ENCODE measurements around the gene PLEKHA6.
"Not testable (repeated sequence)": the region's sequence is repeated elsewhere in the genome, so short reads cannot be mapped to it uniquely, and the experiment has no call there.

PLEKHA6 gene

DNA sequence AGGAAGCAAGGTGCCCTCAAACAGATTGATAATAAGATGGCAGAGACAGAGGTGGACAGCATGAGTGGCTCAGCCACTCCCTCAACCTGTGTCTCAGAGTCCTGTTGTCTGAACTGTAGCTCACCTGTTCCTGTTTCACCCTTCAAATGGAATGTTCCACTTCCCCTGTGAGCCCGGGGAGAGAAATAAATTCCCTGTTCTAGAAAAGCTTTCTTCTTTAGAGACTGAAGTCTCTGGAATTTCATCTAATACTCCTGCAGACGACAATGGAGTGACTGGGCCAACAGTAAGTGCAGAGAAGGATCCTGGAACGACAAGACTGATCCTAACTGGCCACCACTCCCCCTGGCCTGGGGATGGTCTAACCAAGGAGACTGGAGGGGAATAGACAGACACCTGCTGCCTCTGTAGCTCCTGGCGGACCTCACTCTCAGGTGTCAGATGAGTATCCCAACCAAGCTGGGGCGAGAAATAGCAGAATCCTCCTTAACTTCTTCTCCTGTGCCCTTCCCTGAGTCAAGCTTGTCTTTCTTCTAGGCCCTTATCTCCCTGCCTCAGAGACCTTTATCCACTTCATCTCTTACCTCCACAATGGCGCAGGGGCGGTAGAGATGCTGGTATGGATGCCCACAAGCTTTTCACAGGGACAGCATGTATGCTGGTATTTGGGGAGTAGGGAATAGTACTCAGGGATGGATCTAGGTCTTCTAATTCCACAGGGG lies 45.4 kb downstream of the PLEKHA6 start:
- no peak for DNase-seq (ENCODE audit: low read depth in 3 of 3, low spot score in 1 of 3)

DNA sequence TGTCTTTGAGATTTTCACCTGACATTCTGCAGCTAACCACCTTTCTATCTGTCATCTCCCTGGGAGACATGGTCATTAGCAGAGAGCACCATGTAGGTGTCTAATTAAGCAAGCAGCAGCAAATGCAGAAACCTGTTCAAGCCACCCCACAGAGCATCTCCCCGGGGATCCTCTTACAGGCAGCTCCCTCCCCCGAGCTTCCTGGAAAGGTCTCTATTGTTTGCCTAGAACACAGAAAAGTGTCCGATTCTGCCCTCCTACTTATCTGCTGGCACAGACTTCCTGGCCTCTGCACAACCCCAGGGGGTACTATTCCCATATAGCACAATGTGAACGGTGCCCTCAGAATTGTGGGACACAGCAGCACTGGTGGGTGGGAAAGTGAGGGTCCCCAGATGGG lies 46.1 kb downstream of the PLEKHA6 start:
- no peak for DNase-seq (ENCODE audit: low read depth in 3 of 3, low spot score in 1 of 3)

DNA sequence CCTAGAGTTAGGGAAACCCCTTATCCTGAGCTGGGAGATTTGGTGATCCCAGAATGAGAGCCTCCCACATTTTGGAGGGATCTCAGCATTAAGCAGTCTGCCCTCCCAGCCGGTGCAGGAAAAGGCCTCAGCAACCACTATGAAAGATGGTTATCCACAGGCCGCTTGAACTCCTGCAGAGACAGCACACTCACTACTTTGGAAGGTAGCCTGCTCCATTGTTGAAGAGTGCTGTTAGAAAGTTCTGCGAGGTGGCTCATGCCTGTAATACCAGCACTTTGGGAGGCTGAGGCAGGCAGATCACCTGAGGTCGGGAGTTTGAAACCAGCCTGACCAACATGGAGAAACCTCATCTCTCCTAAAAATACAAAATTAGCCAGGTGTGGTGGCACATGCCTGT lies 48.8 kb downstream of the PLEKHA6 start:
- DNase-seq (ENCODE audit: low read depth in 3 of 3, low spot score in 1 of 3), result not testable (repeated sequence)

DNA sequence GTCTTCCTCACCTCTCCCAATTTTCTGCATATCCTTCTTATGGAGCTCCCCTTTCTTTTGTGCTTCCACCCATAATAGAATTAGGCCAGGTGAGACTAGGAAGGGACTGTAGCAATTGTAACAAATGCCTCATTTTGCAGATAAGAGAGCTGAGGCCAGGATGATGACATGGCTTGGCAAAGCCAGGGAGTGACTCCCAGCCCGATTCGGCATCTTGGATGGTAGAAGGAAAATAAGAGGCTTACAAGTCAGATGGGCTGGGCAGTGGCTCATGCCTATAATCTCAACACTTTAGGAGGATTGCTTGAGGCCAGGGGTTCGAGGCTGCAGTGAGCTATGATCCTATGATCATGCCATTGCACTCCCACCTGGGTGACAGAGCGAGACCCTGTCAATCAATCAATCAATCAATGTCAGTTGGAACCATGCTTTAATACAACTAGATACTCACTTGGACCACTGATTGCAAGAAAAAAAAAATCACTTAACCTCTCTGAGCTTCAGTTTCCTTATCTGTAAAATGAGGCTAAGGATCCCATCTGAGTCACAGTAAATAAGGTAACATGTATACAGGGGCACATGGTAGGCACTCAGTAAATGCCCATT lies 51.6 kb downstream of the PLEKHA6 start:
- DNase-seq (ENCODE audit: low read depth in 3 of 3, low spot score in 1 of 3), result no peak

- no peak for DNase-seq (ENCODE audit: low read depth in 3 of 3, low spot score in 1 of 3)
Observed at GRCh38 chr1:204307334-204307883, 52.3 kb downstream of the PLEKHA6 start.

DNA sequence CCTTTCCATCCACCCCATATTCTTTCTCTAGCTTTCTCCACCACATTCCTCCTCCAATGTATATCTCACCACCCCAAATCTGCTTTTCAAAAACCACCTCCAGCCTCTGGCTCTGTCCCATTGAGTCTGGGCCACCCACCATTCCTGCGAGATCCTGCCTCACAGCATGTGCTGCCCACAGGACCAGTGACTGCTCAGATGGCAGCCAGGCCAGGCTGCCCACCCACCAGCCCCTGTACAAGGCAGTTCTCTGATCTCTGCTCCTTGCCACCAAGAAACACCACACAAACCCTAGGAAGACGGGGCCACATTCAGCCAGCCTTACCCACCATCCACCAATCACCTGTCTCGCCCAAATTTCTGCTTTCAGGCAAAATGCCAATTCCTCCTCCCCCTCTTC lies 53.7 kb downstream of the PLEKHA6 start:
- DNase-seq (ENCODE audit: low read depth in 3 of 3, low spot score in 1 of 3), result no peak

- DNase-seq (ENCODE audit: low read depth in 3 of 3, low spot score in 1 of 3), result no peak
Observed at GRCh38 chr1:204304067-204304466, 55.7 kb downstream of the PLEKHA6 start.

- DNase-seq (ENCODE audit: low read depth in 3 of 3, low spot score in 1 of 3), result no peak
Observed at GRCh38 chr1:204302769-204303168, 57.0 kb downstream of the PLEKHA6 start.

DNA sequence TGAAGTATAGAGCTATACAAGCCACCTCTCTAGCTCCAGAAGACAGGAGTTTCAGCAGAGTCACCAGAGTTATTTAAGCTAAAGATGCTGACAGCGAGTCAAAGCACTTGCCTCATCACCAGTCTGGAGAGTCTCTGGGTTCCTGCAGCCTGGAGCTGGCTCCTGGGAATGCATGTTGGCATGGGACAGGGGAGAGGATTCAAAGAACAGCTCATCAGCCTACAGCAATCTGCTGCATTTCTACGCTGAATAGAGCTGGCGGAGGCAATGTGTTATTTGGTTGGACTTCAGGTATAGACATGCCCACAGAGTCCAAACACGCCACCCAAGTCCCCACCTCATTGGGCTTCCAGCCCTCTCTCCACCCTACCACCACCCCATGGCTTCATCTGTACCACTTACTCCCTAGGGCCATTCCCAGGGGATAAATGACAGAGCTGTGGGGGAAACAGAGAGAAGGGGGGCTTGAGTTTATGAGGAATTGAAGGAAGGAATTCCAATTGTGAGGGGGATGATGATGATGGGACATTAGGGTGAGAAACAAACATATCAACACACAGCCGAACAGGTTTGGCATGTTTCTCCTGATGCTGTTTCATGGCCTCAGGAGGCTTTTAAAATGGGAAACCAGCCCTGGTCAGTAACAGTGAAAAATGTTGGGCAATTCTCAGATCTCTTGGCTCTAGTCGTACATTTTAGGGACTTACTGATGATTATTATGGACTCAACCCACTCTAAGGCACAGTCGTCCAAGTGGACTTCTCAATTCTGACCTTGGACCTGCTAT lies 58.4 kb downstream of the PLEKHA6 start:
- no peak for DNase-seq (ENCODE audit: low read depth in 3 of 3, low spot score in 1 of 3)

DNA sequence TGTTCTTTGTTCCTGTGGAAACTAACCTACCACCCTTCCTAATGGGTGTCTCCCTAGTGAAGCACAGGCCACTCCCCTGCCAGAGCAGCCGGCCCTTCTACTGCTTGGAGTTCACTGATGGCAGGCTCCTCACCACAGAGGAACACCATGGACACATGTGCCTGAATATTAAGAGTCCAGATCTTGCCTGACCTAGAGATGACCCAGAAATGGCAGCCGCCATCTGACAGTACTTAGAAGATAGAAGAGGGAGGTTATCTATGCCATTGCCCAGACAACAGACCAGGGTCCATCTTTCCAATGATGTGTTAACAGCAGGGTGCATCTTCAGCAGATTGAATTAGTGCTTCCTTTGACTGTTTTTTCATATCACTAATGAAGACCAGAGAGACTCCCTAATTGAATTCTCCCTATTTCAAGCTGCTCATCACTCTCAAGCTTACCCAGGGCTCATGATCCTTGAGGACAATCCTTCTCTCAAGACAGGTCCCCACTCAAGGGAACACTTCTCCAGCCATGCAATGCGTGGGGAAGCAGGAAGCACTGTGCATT lies 59.8 kb downstream of the PLEKHA6 start:
- no peak for DNase-seq (ENCODE audit: low read depth in 3 of 3, low spot score in 1 of 3)

- DNase-seq (ENCODE audit: low read depth in 3 of 3, low spot score in 1 of 3), result no peak
Observed at GRCh38 chr1:204296431-204296988, 63.2 kb downstream of the PLEKHA6 start.

DNA sequence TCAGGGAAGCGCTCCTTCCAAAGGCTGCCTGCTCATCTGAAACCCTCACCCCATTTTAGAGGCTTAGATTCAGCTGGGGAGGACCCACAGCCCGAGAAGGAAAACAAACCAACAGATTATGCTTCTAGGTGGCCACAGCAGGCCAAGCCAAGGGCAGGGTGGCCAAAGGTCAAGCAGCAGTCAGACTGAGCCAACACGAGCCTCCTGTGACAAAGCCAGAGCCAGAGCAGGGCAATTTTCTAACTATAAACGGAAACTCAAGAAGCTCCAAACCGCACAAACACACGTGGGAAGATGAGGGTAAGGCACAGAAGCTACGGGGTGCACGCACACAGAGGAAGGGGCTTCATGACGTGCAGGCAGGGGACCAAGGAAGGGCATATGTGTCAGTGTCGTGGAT lies 64.1 kb downstream of the PLEKHA6 start:
- DNase-seq (ENCODE audit: low read depth in 3 of 3, low spot score in 1 of 3), result no peak

GRCh38 chr1:204294357-204294756 lies 65.4 kb downstream of the PLEKHA6 start:
- DNase-seq (ENCODE audit: low read depth in 3 of 3, low spot score in 1 of 3), result no peak

DNA sequence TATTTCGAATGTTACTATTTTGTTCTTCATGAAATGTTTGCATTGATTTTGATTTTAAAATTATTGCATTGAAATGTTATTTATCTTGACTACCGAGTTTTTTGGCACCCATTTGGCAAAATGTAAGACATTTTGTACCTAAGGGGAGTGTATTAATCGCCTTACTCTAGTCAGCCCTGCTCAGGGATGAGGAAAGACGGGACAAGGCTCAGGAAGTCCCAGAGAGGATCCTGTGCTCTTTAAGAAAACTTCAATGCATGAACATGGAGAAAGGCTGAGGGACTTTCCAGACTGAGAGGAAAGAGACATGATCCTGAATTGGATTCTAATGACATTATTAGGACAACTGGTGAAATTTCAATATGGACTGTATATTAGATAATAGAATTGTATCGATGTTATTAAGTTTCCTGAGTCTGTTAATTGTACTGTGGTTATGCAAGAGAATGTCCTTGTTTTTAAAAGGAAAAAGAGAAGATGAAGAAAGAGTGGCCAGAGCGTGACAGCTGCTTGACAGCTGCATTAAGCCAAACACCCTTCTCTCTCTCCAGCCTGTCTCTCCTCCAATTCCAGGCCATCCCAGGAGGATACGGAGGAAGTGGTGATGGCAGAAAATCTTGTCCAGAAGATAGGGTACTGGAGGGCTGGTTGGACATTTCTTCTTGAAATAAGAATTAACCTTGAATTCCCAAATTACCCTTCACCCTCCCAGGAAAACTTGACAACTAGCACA lies 66.0 kb downstream of the PLEKHA6 start:
- no peak for DNase-seq (ENCODE audit: low read depth in 3 of 3, low spot score in 1 of 3)

GRCh38 chr1:204292740-204293139 lies 67.0 kb downstream of the PLEKHA6 start:
- no peak for DNase-seq (ENCODE audit: low read depth in 3 of 3, low spot score in 1 of 3)

GRCh38 chr1:204289280-204289679 lies 70.4 kb downstream of the PLEKHA6 start:
- DNase-seq (ENCODE audit: low read depth in 3 of 3, low spot score in 1 of 3), result no peak

GRCh38 chr1:204288021-204288588 lies 71.6 kb downstream of the PLEKHA6 start:
- no peak for DNase-seq (ENCODE audit: low read depth in 3 of 3, low spot score in 1 of 3)

- no peak for DNase-seq (ENCODE audit: low read depth in 3 of 3, low spot score in 1 of 3)
Observed at GRCh38 chr1:204287466-204287891, 72.2 kb downstream of the PLEKHA6 start.

DNA sequence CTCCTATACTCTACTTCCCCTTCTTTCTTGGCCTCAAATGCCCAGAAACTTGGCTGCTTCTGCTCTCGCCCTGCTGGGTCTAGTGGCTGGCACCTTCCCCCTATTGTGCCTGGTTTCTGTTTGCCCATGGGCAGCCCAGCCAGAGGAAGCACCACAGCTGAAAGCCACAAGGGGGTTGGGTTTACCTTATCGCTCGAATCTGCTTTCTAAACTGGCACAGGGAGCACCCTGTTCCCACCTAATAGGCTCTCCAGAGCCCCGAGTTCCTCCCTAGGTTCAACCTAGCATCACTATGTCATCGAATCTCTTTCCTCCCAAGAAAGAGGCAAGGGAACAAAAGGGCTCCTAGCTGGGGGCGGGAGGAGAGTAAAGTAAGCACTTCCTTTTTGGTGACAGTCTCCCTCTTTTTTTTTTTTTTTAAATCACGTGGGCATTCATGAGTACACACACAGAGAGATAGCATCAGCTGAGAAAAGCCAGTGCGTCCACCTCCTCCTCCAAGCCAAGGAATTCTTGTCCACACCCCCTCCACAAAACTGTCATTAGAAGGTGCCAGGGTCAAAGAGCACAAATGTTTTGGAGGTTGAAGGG lies 72.8 kb downstream of the PLEKHA6 start:
- peak in 1 of 3 donors; percentile 0 for DNase-seq (ENCODE audit: low read depth in 3 of 3, low spot score in 1 of 3)

- no peak for DNase-seq (ENCODE audit: low read depth in 3 of 3, low spot score in 1 of 3)
Observed at GRCh38 chr1:204286315-204286714, 73.4 kb downstream of the PLEKHA6 start.

All from stimulated activated CD4-positive, alpha-beta T cell treated with anti-CD3 and anti-CD28 coated beads, TNF-alpha, amount 100 ng/mL, for 1 hour (primary cell).